K562 (cell line): ENCODE results near the gene NUBPL.

Experiments used
- CTCF ChIP-seq, 3 experiments: IDR thresholded peaks in 2 of 3; conservative IDR thresholded peaks in 1 of 3; 2 replicates each; pipeline ENCODE4 v1.5.1; 2011 to 2012; ENCODE audit warnings: low read length in 3 of 3, mild to moderate bottlenecking in 3 of 3, control low read depth in 2 of 3, improper control_type of control experiment in 1 of 3, inconsistent platforms in 1 of 3, low read depth in 1 of 3, mixed read lengths in 1 of 3, moderate library complexity in 1 of 3; ENCODE audit not compliant: insufficient read depth in 2 of 3
- JUND ChIP-seq, 2 experiments: IDR thresholded peaks; 2 replicates in 1 of 2; 3 replicates in 1 of 2; pipeline ENCODE4 v1.6.1; 2011; ENCODE audit warnings: borderline replicate concordance in 2 of 2, low read depth in 2 of 2, low read length in 2 of 2, improper control_type of control experiment in 1 of 2, missing biosample characterization in 1 of 2, missing genetic modification characterization in 1 of 2, missing genetic modification reagents in 1 of 2
- MAFG ChIP-seq: fragments of 450-650 bp; conservative IDR thresholded peaks from 2 replicates; pipeline ENCODE4 v1.6.1; 2016; ENCODE audit warnings: missing genetic modification characterization, missing compliant biosample characterization
- MTA3 ChIP-seq: fragments of 450-650 bp; formaldehyde crosslinking; IDR thresholded peaks from 2 replicates; pipeline ENCODE4 v1.6.1; 2017; ENCODE audit warnings: mild to moderate bottlenecking, borderline replicate concordance
- NFIC ChIP-seq: fragments of 450-650 bp; IDR thresholded peaks from 2 replicates; pipeline ENCODE4 v1.6.1; 2017; ENCODE audit warnings: mild to moderate bottlenecking, inconsistent platforms
- POLR2A ChIP-seq: fragments of 450-650 bp; conservative IDR thresholded peaks from 2 replicates; pipeline ENCODE4 v1.6.1; 2016
- RBBP5 ChIP-seq: fragments of 200-600 bp; sonication (generic); IDR thresholded peaks from 2 replicates; pipeline ENCODE4 v1.6.1; 2012; ENCODE audit warnings: borderline replicate concordance, mild to moderate bottlenecking, low read length, control low read depth, inconsistent platforms; ENCODE audit not compliant: insufficient read depth, poor library complexity, severe bottlenecking
- SP1 ChIP-seq: sonication (generic); formaldehyde crosslinking; IDR thresholded peaks from 2 replicates; pipeline ENCODE4 v1.8.1; 2022; ENCODE audit warnings: mild to moderate bottlenecking, missing genetic modification reagents
- SREBF2 ChIP-seq: sonication (generic); formaldehyde crosslinking; IDR thresholded peaks from 2 replicates; pipeline ENCODE4 v1.4.0; 2020; ENCODE audit warnings: mild to moderate bottlenecking, missing genetic modification reagents
- SRSF3 ChIP-seq: fragments of 200-400 bp; formaldehyde crosslinking; IDR thresholded peaks from 2 replicates; pipeline ENCODE4 v1.6.1; 2016; ENCODE audit warnings: mild to moderate bottlenecking, low read length, moderate library complexity; ENCODE audit not compliant: insufficient read depth
- TBP ChIP-seq: optimal IDR thresholded peaks from 2 replicates; pipeline ENCODE3; 2011; ENCODE audit warnings: low read depth, low read length, improper control_type of control experiment

GRCh38 chr14:31777312-31777711 lies 216.1 kb downstream of the NUBPL start:
- no peak for TF ChIP-seq NFIC
- no peak for TF ChIP-seq TBP
- TF ChIP-seq POLR2A = no peak
- TF ChIP-seq SRSF3 = no peak
- TF ChIP-seq MAFG = no peak
- TF ChIP-seq CTCF (IDR thresholded peaks at IDR 0.05 in 2 of 3, conservative IDR thresholded peaks at IDR 0.05 in 1 of 3; ENCODE audit: insufficient read depth in 2 of 3, low read depth in 1 of 3, low read length in 3 of 3) = no peak
- no peak for TF ChIP-seq JUND (IDR thresholded peaks at IDR 0.05; ENCODE audit: borderline replicate concordance, low read depth, low read length)
- TF ChIP-seq JUND (tag; IDR thresholded peaks at IDR 0.05; ENCODE audit: borderline replicate concordance, low read depth, low read length) = no peak
- TF ChIP-seq SP1 (CRISPR knock-in tag) = no peak
- TF ChIP-seq MTA3 = no peak
- TF ChIP-seq RBBP5 = no peak
- no peak for TF ChIP-seq SREBF2 (CRISPR knock-in tag)
